ENCODE measurements around the gene ARHGEF10L.

ARHGEF10L gene

DNA sequence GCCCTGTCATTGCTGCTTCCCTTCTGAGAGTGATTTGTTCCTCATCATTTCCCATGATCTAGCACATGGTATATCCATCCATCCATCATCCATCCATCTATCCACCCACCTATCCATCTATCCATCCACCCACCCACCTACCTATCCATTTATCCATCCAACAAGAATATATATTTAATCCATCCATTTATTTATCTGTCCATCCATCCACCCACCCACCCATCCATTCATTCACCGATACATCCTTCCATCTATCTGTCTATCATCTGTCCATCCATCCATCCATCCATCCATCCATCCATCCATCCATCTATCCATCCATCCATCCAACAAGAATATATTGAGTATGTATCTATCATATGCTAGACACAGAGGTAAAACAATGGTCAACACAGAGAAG lies 115.7 kb downstream of the ARHGEF10L start:
- TF ChIP-seq, protein P1, sequence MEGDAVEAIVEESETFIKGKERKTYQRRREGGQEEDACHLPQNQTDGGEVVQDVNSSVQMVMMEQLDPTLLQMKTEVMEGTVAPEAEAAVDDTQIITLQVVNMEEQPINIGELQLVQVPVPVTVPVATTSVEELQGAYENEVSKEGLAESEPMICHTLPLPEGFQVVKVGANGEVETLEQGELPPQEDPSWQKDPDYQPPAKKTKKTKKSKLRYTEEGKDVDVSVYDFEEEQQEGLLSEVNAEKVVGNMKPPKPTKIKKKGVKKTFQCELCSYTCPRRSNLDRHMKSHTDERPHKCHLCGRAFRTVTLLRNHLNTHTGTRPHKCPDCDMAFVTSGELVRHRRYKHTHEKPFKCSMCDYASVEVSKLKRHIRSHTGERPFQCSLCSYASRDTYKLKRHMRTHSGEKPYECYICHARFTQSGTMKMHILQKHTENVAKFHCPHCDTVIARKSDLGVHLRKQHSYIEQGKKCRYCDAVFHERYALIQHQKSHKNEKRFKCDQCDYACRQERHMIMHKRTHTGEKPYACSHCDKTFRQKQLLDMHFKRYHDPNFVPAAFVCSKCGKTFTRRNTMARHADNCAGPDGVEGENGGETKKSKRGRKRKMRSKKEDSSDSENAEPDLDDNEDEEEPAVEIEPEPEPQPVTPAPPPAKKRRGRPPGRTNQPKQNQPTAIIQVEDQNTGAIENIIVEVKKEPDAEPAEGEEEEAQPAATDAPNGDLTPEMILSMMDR (IDR thresholded peaks at IDR 0.05; ENCODE audit: insufficient read depth, low read depth, low read length, missing control alignments): no peak
- no peak overlapping the region for H3K4me3 ChIP-seq (ENCODE audit: low read length)
- DNase-seq (ENCODE audit: low read depth): no peak

GRCh38 chr1:17655922-17656321 lies 116.4 kb downstream of the ARHGEF10L start:
- H3K4me3 ChIP-seq (ENCODE audit: low read length): no peak overlapping the region
- no peak for DNase-seq (ENCODE audit: low read depth)
- TF ChIP-seq, protein P1 (IDR thresholded peaks at IDR 0.05; ENCODE audit: insufficient read depth, low read depth, low read length, missing control alignments): no peak

DNA sequence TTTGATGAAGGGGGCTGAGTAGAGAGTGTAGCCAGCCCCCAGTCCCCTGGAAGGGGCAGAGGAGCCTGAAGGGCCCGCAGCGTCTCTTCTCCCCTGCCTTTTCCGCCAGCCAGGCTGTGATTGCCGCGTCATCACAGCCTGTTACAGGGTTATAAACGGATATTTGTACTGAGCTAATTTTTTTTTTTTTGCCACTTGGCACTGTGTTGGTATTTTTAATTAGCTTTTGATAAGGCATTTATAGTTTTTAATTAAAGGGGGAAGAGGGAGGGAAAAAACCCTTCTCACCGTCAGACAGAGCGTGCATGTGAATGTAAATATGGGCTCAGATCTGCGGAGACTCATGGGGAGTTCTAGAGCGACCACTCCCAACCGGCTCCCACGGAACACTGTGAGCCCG lies 117.9 kb downstream of the ARHGEF10L start:
- TF ChIP-seq, protein P1 (IDR thresholded peaks at IDR 0.05; ENCODE audit: insufficient read depth, low read depth, low read length, missing control alignments): no peak
- no peak for DNase-seq (ENCODE audit: low read depth)
- no peak overlapping the region for H3K4me3 ChIP-seq (ENCODE audit: low read length)

DNA sequence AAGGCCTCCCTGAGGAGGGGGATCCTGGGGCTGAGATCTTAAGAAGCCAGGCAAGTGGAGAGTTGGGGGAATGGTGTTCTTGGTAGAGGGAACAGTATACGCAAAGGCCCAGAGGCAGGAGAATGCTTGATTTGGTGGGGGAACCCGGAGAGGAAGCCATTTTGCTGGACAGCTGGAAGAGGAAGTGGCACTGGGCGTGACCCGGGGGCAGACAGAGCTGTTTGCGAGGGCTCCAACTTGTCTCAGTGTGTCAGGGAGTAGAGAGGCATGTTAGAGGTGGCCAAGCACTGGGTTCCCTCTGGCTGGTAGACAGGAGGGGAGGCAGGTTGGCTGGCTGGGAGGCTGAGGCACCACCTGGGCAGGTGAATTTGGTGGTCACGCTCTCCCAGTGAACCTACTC lies 119.3 kb downstream of the ARHGEF10L start:
- no peak for DNase-seq (ENCODE audit: low read depth)
- no peak overlapping the region for H3K4me3 ChIP-seq (ENCODE audit: low read length)
- TF ChIP-seq, protein P1 (IDR thresholded peaks at IDR 0.05; ENCODE audit: insufficient read depth, low read depth, low read length, missing control alignments): no peak

DNA sequence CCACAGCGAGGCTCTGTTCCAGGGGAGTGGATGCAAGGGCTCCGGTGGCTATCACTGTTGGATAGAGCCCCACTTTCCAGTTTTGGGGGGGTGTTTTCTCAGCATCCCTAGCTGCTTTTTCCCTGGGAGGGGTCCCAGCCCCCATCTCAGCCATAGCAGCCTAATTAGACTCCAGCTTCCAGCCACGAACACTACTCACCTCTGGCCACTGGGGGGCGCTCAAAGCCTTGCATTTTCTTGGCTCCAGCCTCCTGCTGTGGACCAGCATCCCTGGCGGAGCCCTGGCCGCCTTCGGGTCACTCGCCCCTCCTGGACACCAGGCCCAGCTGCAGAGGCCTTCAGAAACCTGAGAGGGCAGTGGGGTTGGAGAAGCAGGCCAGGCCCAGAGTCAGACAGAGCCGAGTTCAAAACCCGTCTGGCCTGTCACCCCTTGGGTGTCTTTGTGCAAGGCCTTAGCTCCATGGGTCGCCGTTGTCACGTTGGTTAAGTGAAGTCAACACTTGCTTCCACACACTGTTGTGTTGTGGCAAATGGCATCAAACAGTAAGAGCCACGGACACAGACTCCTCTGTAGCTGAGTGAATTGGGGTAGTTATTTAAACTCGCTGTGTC lies 122.2 kb downstream of the ARHGEF10L start:
- TF ChIP-seq, protein P1 (IDR thresholded peaks at IDR 0.05; ENCODE audit: insufficient read depth, low read depth, low read length, missing control alignments): peak; percentile 76
- DNase-seq (ENCODE audit: low read depth): peak; percentile 39
- H3K4me3 ChIP-seq (ENCODE audit: low read length): no peak overlapping the region

DNA sequence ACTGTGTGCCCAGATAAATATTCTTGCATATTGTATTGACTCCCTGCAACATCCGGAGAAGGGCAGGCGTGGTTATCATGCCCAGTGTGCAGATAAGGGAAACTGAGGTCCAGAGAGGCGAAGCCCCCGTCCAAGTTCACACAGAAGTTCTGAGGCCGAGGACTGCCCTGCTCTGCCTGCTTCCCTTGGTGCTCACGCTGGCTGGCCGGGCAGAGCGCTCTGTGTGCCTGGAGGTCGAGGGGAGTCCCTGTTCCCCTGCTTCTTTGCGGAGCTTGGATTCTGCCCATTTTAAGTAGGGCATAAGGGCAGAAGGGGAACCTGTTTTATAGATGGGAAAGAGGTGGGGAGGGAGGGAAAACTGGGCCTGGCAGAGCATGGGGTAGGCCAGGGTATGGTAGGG lies 122.8 kb downstream of the ARHGEF10L start:
- no peak overlapping the region for H3K4me3 ChIP-seq (ENCODE audit: low read length)
- DNase-seq (ENCODE audit: low read depth): no peak
- TF ChIP-seq, protein P1 (IDR thresholded peaks at IDR 0.05; ENCODE audit: insufficient read depth, low read depth, low read length, missing control alignments): no peak

DNA sequence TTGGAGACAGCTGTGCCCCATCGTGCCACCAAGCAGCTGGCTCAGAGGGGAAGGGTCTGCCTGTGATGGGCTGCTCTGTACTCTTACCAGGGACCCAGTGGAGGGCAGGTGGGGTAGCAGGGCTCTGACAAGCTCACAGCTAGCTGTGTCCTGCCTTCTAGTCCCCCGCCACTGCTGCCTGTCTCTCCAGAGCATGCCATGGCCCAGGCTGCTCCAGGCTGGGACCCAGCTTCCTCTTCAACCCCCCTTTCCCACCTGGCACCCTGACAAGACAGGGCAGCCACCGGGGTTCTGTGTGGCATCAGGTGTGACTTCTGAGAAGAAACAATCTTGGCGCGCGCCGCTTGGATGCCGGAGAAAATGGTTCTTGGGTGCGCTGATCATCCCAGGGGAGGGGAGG lies 123.3 kb downstream of the ARHGEF10L start:
- H3K4me3 ChIP-seq (ENCODE audit: low read length): no peak overlapping the region
- DNase-seq (ENCODE audit: low read depth): no peak
- TF ChIP-seq, protein P1 (IDR thresholded peaks at IDR 0.05; ENCODE audit: insufficient read depth, low read depth, low read length, missing control alignments): no peak

All from epithelial cell of esophagus (primary cell).